HepG2 (cell line): ENCODE results near the gene KCNRG. TPM values are rescaled to one million over a fixed set of nuclear protein-coding genes. Genes with fewer than 3 reads are reported as not detected.

Experiments
- CSRNP1 ChIP-seq: sonication (generic); formaldehyde crosslinking; IDR thresholded peaks from 2 replicates; pipeline ENCODE4 v1.8.1; 2023; ENCODE audit warnings: mild to moderate bottlenecking, missing genetic modification reagents
- GATAD2A ChIP-seq: IDR thresholded peaks from 2 replicates; pipeline ENCODE4 v1.6.1; 2016
- GPBP1L1 ChIP-seq: sonication (generic); formaldehyde crosslinking; IDR thresholded peaks from 2 replicates; pipeline ENCODE4 v1.5.0; 2020; ENCODE audit warnings: mild to moderate bottlenecking, missing genetic modification reagents
- HNRNPK ChIP-seq: fragments of 200-400 bp; formaldehyde crosslinking; IDR thresholded peaks from 2 replicates; pipeline ENCODE4 v1.6.1; 2018; ENCODE audit warnings: low read length, low read depth, moderate library complexity, mild to moderate bottlenecking; ENCODE audit not compliant: poor library complexity, severe bottlenecking
- JUNB ChIP-seq: sonication (generic); formaldehyde crosslinking; IDR thresholded peaks from 2 replicates; pipeline ENCODE4 v1.8.0; 2022; ENCODE audit warnings: missing genetic modification reagents, mild to moderate bottlenecking, borderline replicate concordance
- MLX ChIP-seq: IDR thresholded peaks from 2 replicates; pipeline ENCODE4 v1.6.1; 2016
- STAT6 ChIP-seq: sonication (generic); formaldehyde crosslinking; IDR thresholded peaks from 2 replicates; pipeline ENCODE4 v1.4.0; 2020; ENCODE audit warnings: missing genetic modification reagents, mild to moderate bottlenecking, borderline replicate concordance
- TERF1 ChIP-seq: sonication (generic); formaldehyde crosslinking; IDR thresholded peaks from 2 replicates; pipeline ENCODE4 v1.8.0; 2022; ENCODE audit warnings: mild to moderate bottlenecking, missing genetic modification reagents, moderate library complexity
- ZNF18 ChIP-seq: sonication (generic); formaldehyde crosslinking; IDR thresholded peaks from 2 replicates; pipeline ENCODE4 v1.8.0; 2022; ENCODE audit warnings: mild to moderate bottlenecking, missing genetic modification reagents; ENCODE audit not compliant: insufficient replicate concordance
- ZNF234 ChIP-seq: sonication (generic); formaldehyde crosslinking; conservative IDR thresholded peaks from 2 replicates; pipeline ENCODE4 v1.5.1; 2020; ENCODE audit warnings: mild to moderate bottlenecking, missing genetic modification reagents
- ZNF460 ChIP-seq: sonication (generic); formaldehyde crosslinking; IDR thresholded peaks from 2 replicates; pipeline ENCODE4 v1.5.1; 2020; ENCODE audit warnings: missing genetic modification reagents, mild to moderate bottlenecking, borderline replicate concordance
- ZNF549 ChIP-seq: sonication (generic); formaldehyde crosslinking; IDR thresholded peaks from 2 replicates; pipeline ENCODE4 v1.5.0; 2020; ENCODE audit warnings: missing genetic modification reagents
- ZNF563 ChIP-seq: sonication (generic); formaldehyde crosslinking; IDR thresholded peaks from 2 replicates; pipeline ENCODE4 v1.8.0; 2022; ENCODE audit warnings: mild to moderate bottlenecking, moderate library complexity, missing genetic modification reagents
- ZNF770 ChIP-seq: sonication (generic); formaldehyde crosslinking; IDR thresholded peaks from 2 replicates; pipeline ENCODE4 v1.5.0; 2020; ENCODE audit warnings: mild to moderate bottlenecking, missing genetic modification reagents
- ZNF784 ChIP-seq: sonication (generic); formaldehyde crosslinking; IDR thresholded peaks from 2 replicates; pipeline ENCODE4 v1.5.1; 2020; ENCODE audit warnings: missing genetic modification reagents, mild to moderate bottlenecking, borderline replicate concordance
- polyA plus RNA-seq, 8 experiments: library from polyadenylated mRNA; depleted of rRNA in 3 of 8; stranded (reverse) in 7 of 8; unstranded in 1 of 8; fragments of >200 nt; fragmentation: Illumina TruSeq in 4 of 8; extraction: Trizol in 4 of 8; gene quantifications; 2 replicates each; pipeline versions ENCODE4 v1.2.1 to v1.2.3, GENCODE V29; 2011 to 2016; ENCODE audit warnings: low read depth in 4 of 8, missing spikeins in 1 of 8, mixed read lengths in 1 of 8; ENCODE audit not compliant: insufficient read depth in 1 of 8
- total RNA-seq, 5 experiments: library from RNA; depleted of rRNA; stranded (reverse); fragments of >200 nt; fragmentation: Illumina TruSeq; extraction: Trizol; gene quantifications; 2 replicates each; pipeline ENCODE4 v1.2.3, GENCODE V29; 2016; ENCODE audit warnings: low read depth in 1 of 5

KCNRG gene
- total and polyA plus RNA-seq, 2 of the 13 experiments (the other 11 are each of a cell fraction or from before 2014, with no cell fraction given) = 1.0 to 1.5 TPM

GRCh38 chr13:49996161-49996915 is 18.9 kb upstream of the KCNRG start (continued):
- peak; percentile 10 for TF ChIP-seq ZNF18 (CRISPR knock-in tag)
- no peak for TF ChIP-seq TERF1 (CRISPR knock-in tag)
- 0 out of 2 replicates have a peak, but pooled peaks have one; percentile 51 for TF ChIP-seq ZNF563 (CRISPR knock-in tag)
- TF ChIP-seq MLX (CRISPR knock-in tag) = no peak
- TF ChIP-seq ZNF460 (CRISPR knock-in tag) = no peak
- TF ChIP-seq JUNB (CRISPR knock-in tag) = no peak
- TF ChIP-seq HNRNPK = peak; percentile 84
- TF ChIP-seq STAT6 (CRISPR knock-in tag) = no peak
- TF ChIP-seq ZNF234 (CRISPR knock-in tag) = no peak
- TF ChIP-seq GATAD2A (CRISPR knock-in tag) = no peak
- no peak for TF ChIP-seq GPBP1L1 (CRISPR knock-in tag)
- TF ChIP-seq ZNF784 = no peak; the same call in 1 of the 2 replicates
- TF ChIP-seq CSRNP1 (CRISPR knock-in tag) = 0 out of 2 replicates have a peak, but pooled peaks have one; percentile 6
- no peak for TF ChIP-seq ZNF770
- TF ChIP-seq ZNF549 (CRISPR knock-in tag) = no peak
